OCI-LY7 (cell line): ENCODE measurements around the gene TMEM43. TPM values are rescaled to one million over a fixed set of nuclear protein-coding genes. Genes with fewer than 3 reads are reported as not detected.
A peak's percentile ranks its signal among the peaks of the same experiment; 100 is the strongest.

ENCODE experiments used
- BruUV-seq: library from RNA; stranded (reverse); fragments of 400-500 nt; replicated peaks from 2 replicates; lab custom pipeline; 2021; lab: Mats Ljungman, UMichigan
- CTCF ChIA-PET: fragments of 300-600 bp; sonication (Branson Sonifier 250); formaldehyde crosslinking; loops from one replicate; lab custom pipeline; 2022; ENCODE audit warnings: antibody characterized with exemption; ENCODE audit not compliant: unreplicated experiment; lab: Charles Lee
- POLR2A ChIA-PET: fragments of 300-600 bp; sonication (Branson Sonifier 250); formaldehyde crosslinking; loops from one replicate; lab custom pipeline; 2022; ENCODE audit warnings: antibody characterized with exemption; lab: Charles Lee
- DNase-seq: peaks from one replicate; pipeline ENCODE4 v3.0.0-alpha.2; 2015; ENCODE audit warnings: low spot score
- H2AFZ ChIP-seq: fragments of 200-600 bp; sonication (generic), shearing (Covaris generic); 2 replicates; pipeline ENCODE4 v1.6.1; 2014; ENCODE audit warnings: mild to moderate bottlenecking, antibody characterized with exemption, low read length, moderate library complexity
- H3K27ac ChIP-seq: fragments of 200-600 bp; sonication (generic); 2 replicates; pipeline ENCODE4 v1.5.1; 2014; ENCODE audit warnings: mixed run types, low read depth, mild to moderate bottlenecking, moderate library complexity, low read length, inconsistent platforms; ENCODE audit not compliant: poor library complexity, severe bottlenecking
- H3K36me3 ChIP-seq: fragments of 200-600 bp; sonication (generic); 2 replicates; pipeline ENCODE4 v1.6.1; 2014; ENCODE audit warnings: mild to moderate bottlenecking, antibody characterized with exemption, low read length, moderate library complexity, mixed read lengths; ENCODE audit not compliant: insufficient read depth
- H3K4me1 ChIP-seq: fragments of 200-600 bp; sonication (generic); 2 replicates; pipeline ENCODE4 v1.5.1; 2014; ENCODE audit warnings: mild to moderate bottlenecking, low read length; ENCODE audit not compliant: insufficient read depth, poor library complexity, severe bottlenecking
- H3K4me2 ChIP-seq: fragments of 200-600 bp; sonication (generic); 2 replicates; pipeline ENCODE4 v1.6.1; 2014; ENCODE audit warnings: mild to moderate bottlenecking, low read length
- H3K4me3 ChIP-seq: fragments of 200-600 bp; sonication (generic); 2 replicates; pipeline ENCODE4 v1.5.1; 2014; ENCODE audit warnings: mild to moderate bottlenecking, low read depth, low read length; ENCODE audit not compliant: poor library complexity, severe bottlenecking
- H3K79me2 ChIP-seq: fragments of 200-600 bp; sonication (generic); 2 replicates; pipeline ENCODE4 v1.6.1; 2016; ENCODE audit warnings: low read depth, mild to moderate bottlenecking, low read length, moderate library complexity, mixed read lengths; ENCODE audit not compliant: insufficient read depth
- H3K9me2 ChIP-seq: fragments of 200-600 bp; sonication (generic); 2 replicates; pipeline ENCODE4 v1.6.1; 2016; ENCODE audit warnings: mild to moderate bottlenecking, low read length, mixed read lengths; ENCODE audit not compliant: insufficient read depth
- H3K9me3 ChIP-seq: fragments of 200-600 bp; sonication (generic); 2 replicates; pipeline ENCODE4 v1.6.1; 2014; ENCODE audit warnings: mild to moderate bottlenecking, mixed run types, low read length, mixed read lengths
- H4K20me1 ChIP-seq: fragments of 200-600 bp; sonication (generic); 2 replicates; pipeline ENCODE4 v1.6.1; 2014; ENCODE audit warnings: mild to moderate bottlenecking, antibody characterized with exemption, low read length, moderate library complexity, mixed read lengths; ENCODE audit not compliant: insufficient read depth
- EZH2phosphoT487 ChIP-seq: fragments of 200-600 bp; sonication (generic); IDR thresholded peaks from 2 replicates; pipeline ENCODE4 v1.6.1; 2018; ENCODE audit warnings: low read depth, borderline replicate concordance, mild to moderate bottlenecking, mixed run types, antibody characterized with exemption, low read length, moderate library complexity, mixed read lengths
- intact Hi-C: fragments of 100-400 bp; cut with micrococcal nuclease; formaldehyde crosslinking; loops from one replicate; pipeline ENCODE4 v1.10.0; 2022; ENCODE audit not compliant: unreplicated experiment
- total RNA-seq, 2 experiments: library from RNA; depleted of rRNA in 1 of 2; stranded (reverse); fragments of >200 nt in 1 of 2; shearing (Covaris generic) in 1 of 2; gene quantifications; 2 replicates each; pipeline ENCODE4 v1.2.3, GENCODE V29; 2014 to 2022
- TF ChIP-seq, protein P1 (sequence below): fragments of 200-600 bp; sonication (generic); conservative IDR thresholded peaks from 2 replicates; pipeline ENCODE4 v1.5.1; 2014; ENCODE audit warnings: mild to moderate bottlenecking, antibody characterized with exemption, low read length, moderate library complexity, mixed read lengths

Gene TMEM43
- total RNA-seq, 2 experiments from 2014 or later = 19.7 to 22.2 TPM

DNA sequence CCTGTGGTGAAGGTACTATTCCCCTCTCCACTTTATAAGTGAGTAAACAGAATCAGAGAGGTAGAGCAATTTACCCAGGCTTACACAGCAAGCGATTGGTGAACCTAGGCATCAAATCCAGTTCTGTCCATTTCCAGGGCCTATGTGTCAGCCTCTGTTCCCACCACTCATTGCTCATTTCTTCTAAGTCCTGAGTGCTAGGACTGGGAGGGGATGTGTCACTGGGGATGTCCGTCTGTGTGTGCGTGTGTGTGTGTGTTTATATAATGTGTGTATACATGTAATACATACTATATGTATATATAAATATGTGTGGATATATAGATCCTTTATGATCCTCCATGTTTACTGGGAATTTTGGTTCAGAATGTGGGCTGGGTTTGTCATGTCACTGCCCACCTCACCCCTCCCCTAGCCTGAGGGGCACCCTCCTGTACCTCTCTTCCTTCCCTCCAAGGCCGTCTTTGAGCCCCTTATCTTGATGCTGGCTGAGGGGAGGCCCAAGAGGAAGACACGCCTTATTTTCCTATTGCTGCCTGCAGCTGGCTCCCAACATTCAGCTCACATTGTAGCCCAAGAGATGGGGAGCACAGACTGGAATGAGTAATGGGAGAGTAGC is 2.1 kb downstream of the TMEM43 start:
- BruUV-seq = TSS peak; percentile 26
- H2AFZ ChIP-seq = no peak overlapping the region
- intact Hi-C loops = loop anchor here (10.0 kb wide), 1 partner anchor 792 kb away; no protein-coding TSS in a partner anchor
- H4K20me1 ChIP-seq = no peaks in the 10 kb centered on the region
- H3K27ac ChIP-seq = no peak overlapping the region
- peak overlapping the region; percentile 96; the same call in 1 of the 2 replicates for H3K4me2 ChIP-seq
- peaks cover 28% of the 10 kb centered on the region for H3K4me1 ChIP-seq
- TF ChIP-seq, protein P1, sequence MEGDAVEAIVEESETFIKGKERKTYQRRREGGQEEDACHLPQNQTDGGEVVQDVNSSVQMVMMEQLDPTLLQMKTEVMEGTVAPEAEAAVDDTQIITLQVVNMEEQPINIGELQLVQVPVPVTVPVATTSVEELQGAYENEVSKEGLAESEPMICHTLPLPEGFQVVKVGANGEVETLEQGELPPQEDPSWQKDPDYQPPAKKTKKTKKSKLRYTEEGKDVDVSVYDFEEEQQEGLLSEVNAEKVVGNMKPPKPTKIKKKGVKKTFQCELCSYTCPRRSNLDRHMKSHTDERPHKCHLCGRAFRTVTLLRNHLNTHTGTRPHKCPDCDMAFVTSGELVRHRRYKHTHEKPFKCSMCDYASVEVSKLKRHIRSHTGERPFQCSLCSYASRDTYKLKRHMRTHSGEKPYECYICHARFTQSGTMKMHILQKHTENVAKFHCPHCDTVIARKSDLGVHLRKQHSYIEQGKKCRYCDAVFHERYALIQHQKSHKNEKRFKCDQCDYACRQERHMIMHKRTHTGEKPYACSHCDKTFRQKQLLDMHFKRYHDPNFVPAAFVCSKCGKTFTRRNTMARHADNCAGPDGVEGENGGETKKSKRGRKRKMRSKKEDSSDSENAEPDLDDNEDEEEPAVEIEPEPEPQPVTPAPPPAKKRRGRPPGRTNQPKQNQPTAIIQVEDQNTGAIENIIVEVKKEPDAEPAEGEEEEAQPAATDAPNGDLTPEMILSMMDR = no peak
- no peak for TF ChIP-seq EZH2phosphoT487
- H3K79me2 ChIP-seq = peaks cover 42% of the 10 kb centered on the region
- DNase-seq = no peak
- H3K4me3 ChIP-seq = no peak overlapping the region
- H3K9me2 ChIP-seq = no peaks in the 10 kb centered on the region
- CTCF ChIA-PET = no interaction called here
- no peaks in the 10 kb centered on the region for H3K9me3 ChIP-seq
- POLR2A ChIA-PET = no interaction called here
- H3K36me3 ChIP-seq = peaks cover 45% of the 10 kb centered on the region

DNA sequence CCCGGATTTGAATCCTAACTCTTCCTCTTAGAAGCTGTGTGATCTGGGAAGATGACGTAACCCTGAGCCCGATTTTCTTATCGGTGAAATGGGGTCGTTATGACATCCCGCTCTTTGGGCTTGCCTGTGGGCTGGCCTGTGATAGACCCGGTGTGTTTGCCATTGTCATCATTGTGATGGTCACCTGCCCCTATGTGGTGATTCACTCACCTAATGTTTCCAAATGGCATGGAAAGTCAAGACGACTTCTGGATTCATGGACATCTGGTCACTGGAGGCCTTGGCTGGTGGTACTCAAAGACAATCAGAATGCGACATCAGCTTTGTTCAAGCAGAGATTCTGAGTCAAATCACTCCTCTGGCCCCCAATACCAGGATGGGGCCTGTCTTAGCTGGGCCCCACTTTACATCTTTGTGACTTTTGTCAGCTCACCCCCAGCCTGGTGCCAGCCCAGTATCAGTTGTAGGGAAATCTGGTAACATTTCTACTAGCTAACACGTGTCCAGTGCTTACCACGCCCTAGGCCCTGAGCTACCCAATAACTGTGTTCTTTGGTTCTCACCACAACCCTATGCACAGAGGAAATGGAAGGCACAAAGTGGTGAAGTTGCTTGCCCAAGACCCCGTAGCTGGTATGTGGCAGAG is 2.8 kb downstream of the TMEM43 start:
- CTCF ChIA-PET = no interaction called here
- H3K4me3 ChIP-seq = no peak overlapping the region
- H2AFZ ChIP-seq = no peak overlapping the region
- DNase-seq = no peak
- POLR2A ChIA-PET = no interaction called here
- H3K9me2 ChIP-seq = no peaks in the 10 kb centered on the region
- H3K4me1 ChIP-seq = peaks cover 22% of the 10 kb centered on the region
- H3K4me2 ChIP-seq = no peak overlapping the region
- H4K20me1 ChIP-seq = no peaks in the 10 kb centered on the region
- H3K9me3 ChIP-seq = no peaks in the 10 kb centered on the region
- TF ChIP-seq EZH2phosphoT487 = no peak
- TF ChIP-seq, protein P1 = no peak
- intact Hi-C loops = loop anchor here (10.0 kb wide), 1 partner anchor 793 kb away; no protein-coding TSS in a partner anchor
- peaks cover 46% of the 10 kb centered on the region for H3K36me3 ChIP-seq
- H3K27ac ChIP-seq = no peak overlapping the region
- H3K79me2 ChIP-seq = peaks cover 36% of the 10 kb centered on the region
- BruUV-seq = no TSS peak

DNA sequence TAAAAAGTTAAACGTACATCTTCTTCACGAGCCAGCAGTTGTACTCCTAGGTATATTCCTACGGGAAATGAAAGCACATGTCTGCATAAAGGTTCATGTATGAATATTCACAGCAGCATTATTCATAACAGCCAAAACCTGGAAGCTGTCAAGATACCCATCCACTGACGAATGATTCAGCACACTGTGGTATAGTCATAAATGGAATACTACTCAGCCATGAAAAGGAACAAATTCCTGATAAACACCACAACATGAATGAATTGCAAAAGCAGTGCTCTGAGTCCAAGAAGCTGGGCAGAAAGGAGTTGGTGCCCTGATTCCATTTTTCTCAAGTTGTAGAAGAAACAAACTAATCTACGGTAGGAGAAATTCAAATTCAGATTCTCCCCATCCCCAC is 3.9 kb downstream of the TMEM43 start:
- Histone ChIP-seq H3K36me3 (peaks cover 57% of the 10 kb centered on the region), H3K9me2 (no peaks in the 10 kb centered on the region), H3K4me3 (no peak overlapping the region), H3K4me1 (peaks cover 13% of the 10 kb centered on the region), H3K79me2 (peaks cover 25% of the 10 kb centered on the region), H4K20me1 (no peaks in the 10 kb centered on the region), H2AFZ (no peak overlapping the region), H3K27ac (no peak overlapping the region), H3K9me3 (no peaks in the 10 kb centered on the region), H3K4me2 (no peak overlapping the region)
- TF ChIP-seq, protein P1 = no peak
- no peak for TF ChIP-seq EZH2phosphoT487
- no TSS peak for BruUV-seq
- intact Hi-C loops = loop anchor here (10.0 kb wide), 1 partner anchor 794 kb away; no protein-coding TSS in a partner anchor
- ChIA-PET CTCF (no interaction called here), POLR2A (no interaction called here)
- DNase-seq = no peak
